ENCODE measurements around the gene KRTAP20-3.

KRTAP20-3 gene

DNA sequence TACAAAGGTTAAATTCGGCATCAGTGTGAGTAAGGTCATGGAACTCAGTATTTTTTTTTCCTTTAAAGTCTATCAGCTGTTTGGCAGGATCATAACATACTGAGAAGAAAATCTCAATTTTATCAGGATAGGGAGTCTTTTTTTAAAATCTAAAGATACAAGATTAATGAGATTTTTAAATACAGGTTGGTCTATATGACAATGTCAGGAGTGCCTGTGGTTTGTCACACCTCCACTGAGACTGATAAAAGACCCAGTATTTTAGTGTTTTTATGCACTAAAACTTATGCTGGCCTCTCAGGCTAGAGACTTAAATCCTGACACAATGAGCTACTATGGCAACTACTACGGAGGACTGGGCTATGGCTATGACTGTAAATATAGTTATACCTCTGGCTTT, at the start of gene KRTAP20-3:
Gene KRTAP20-3, plus strand, starts transcription at position 301 of the 400 bp plus-strand sequence.
- no peak within 1 kb of the TSS for H3K4me3 Mint-ChIP-seq
- no peaks in the 10 kb centered on the region for H3K36me3 Mint-ChIP-seq (ENCODE audit: low read depth)
- H3K9me3 Mint-ChIP-seq = peaks cover 5% of the 10 kb centered on the region
- H3K4me1 Mint-ChIP-seq (ENCODE audit: low read depth) = no peaks in the 10 kb centered on the region
- no peak within 1 kb of the TSS for H3K27ac Mint-ChIP-seq
- no peak for DNase-seq (ENCODE audit: low spot score)
- H3K27me3 Mint-ChIP-seq (ENCODE audit: low read depth) = peaks cover 3% of the 10 kb centered on the region

- Mint-ChIP-seq H3K4me3 (no peak within 1 kb of the TSS), H3K36me3 (ENCODE audit: low read depth) (no peaks in the 10 kb centered on the region), H3K27ac (no peak within 1 kb of the TSS), H3K9me3 (peaks cover 11% of the 10 kb centered on the region), H3K27me3 (ENCODE audit: low read depth) (peaks cover 2% of the 10 kb centered on the region), H3K4me1 (ENCODE audit: low read depth) (no peaks in the 10 kb centered on the region)
- no peak for DNase-seq (ENCODE audit: low spot score)
Observed at GRCh38 chr21:30598802-30599201, 43.9 kb upstream of the KRTAP20-3 start, which contains the start of gene KRTAP6-2. Gene KRTAP6-2 (minus strand): TSS chr21:30598902. CDS start chr21:30598874, 28 bp downstream.

DNA sequence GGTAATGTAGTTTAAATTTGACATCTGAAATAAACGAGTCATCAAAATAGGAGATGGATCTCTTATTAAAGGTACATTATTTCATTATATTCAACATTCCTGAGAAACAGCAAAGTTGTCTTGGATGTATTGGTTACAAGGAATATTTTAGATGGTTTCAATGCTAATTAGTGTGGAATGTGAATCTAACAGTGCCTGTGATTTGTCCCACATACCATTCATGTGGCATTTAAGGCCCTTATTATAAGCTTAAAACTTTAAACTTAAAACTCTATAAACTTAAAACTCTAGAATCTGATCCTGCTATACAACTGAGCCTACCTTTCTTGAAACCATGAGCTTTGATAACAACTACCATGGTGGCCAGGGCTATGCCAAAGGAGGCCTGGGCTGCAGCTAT, 41.9 kb upstream of the KRTAP20-3 start, which contains the start of gene KRTAP22-1:
Gene KRTAP22-1, plus strand, starts transcription at position 301 of the 400 bp plus-strand sequence.
- Mint-ChIP-seq H3K9me3 (peaks cover 11% of the 10 kb centered on the region), H3K36me3 (ENCODE audit: low read depth) (no peaks in the 10 kb centered on the region), H3K27me3 (ENCODE audit: low read depth) (peaks cover 2% of the 10 kb centered on the region), H3K4me3 (no peak within 1 kb of the TSS), H3K4me1 (ENCODE audit: low read depth) (no peaks in the 10 kb centered on the region), H3K27ac (no peak within 1 kb of the TSS)
- no peak for DNase-seq (ENCODE audit: low spot score)

DNA sequence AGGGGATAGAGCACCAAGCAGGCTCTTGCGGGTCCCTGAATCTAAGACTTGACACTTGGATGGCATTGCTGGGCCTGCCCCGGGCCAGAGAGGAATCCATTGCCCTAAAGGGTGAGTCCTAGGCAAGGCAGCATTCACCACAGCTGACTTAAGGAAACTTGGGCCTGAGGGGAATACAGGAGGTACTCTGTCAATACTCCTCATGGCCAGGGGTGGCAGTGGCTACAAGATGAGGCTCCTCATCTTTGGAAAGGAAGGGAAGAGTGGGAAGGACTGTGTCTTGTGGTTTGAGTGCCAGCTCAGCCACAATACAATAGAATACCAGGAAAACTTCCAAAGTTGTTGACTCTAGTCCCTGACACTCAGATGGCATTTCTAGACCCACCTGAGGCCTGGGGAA, 36.7 kb upstream of the KRTAP20-3 start:
- DNase-seq (ENCODE audit: low spot score) = no peak
- H3K4me1 Mint-ChIP-seq (ENCODE audit: low read depth) = no peaks in the 10 kb centered on the region
- H3K36me3 Mint-ChIP-seq (ENCODE audit: low read depth) = no peaks in the 10 kb centered on the region
- peaks cover 2% of the 10 kb centered on the region for H3K27me3 Mint-ChIP-seq (ENCODE audit: low read depth)
- no peak overlapping the region for H3K4me3 Mint-ChIP-seq
- peaks cover 20% of the 10 kb centered on the region for H3K9me3 Mint-ChIP-seq
- H3K27ac Mint-ChIP-seq = no peak overlapping the region

DNA sequence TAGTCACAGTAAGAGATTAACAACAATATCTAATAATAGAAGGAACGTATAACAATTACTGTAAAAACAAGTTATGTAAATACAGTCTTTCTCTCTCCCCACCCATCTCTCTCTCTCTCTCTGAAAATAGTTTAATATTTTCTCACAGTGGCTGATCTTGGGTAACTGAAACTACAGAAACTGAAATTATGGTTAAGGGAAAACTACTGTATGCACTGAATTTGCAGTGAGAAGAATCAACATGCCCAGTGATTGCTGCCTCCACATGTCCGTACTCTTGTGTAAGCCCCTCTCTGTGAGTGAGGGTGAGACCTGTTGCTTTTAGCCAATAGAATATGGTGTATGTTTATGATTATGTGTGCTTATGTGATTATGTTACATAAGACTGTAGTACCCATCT, 30.5 kb upstream of the KRTAP20-3 start:
- DNase-seq (ENCODE audit: low spot score) = no peak
- Mint-ChIP-seq H3K4me3 (no peak overlapping the region), H3K36me3 (ENCODE audit: low read depth) (no peaks in the 10 kb centered on the region), H3K9me3 (peaks cover 18% of the 10 kb centered on the region), H3K27me3 (ENCODE audit: low read depth) (no peaks in the 10 kb centered on the region), H3K4me1 (ENCODE audit: low read depth) (peaks cover 2% of the 10 kb centered on the region), H3K27ac (no peak overlapping the region)

GRCh38 chr21:30613836-30614235, 28.8 kb upstream of the KRTAP20-3 start, which contains the start of gene KRTAP6-1:
Gene KRTAP6-1 (minus strand): TSS chr21:30613930. CDS start chr21:30613904, 26 bp downstream.
- Mint-ChIP-seq H3K4me3 (no peak within 1 kb of the TSS), H3K9me3 (peaks cover 18% of the 10 kb centered on the region), H3K36me3 (ENCODE audit: low read depth) (no peaks in the 10 kb centered on the region), H3K4me1 (ENCODE audit: low read depth) (peaks cover 2% of the 10 kb centered on the region), H3K27ac (no peak within 1 kb of the TSS), H3K27me3 (ENCODE audit: low read depth) (no peaks in the 10 kb centered on the region)
- no peak for DNase-seq (ENCODE audit: low spot score)

DNA sequence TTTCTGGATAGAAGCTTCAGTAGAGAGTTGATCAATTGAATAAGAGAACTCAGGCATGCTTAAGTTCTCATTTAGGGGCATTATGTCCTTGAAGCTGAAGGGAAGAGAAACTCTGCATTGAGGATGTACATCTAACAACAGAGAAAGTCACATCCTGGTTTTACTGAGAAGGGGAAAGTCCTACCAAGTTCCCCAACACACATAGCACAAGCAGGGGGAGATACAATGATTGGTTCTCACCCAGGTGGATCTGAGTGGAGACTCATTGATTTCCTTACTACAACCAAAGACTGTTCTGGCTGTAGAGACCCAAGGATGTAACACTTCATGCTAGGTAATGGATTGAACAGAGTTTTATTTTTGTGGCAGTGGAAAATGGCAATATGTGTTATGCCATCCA, 27.5 kb upstream of the KRTAP20-3 start:
- Mint-ChIP-seq H3K27me3 (ENCODE audit: low read depth) (no peaks in the 10 kb centered on the region), H3K4me1 (ENCODE audit: low read depth) (peaks cover 2% of the 10 kb centered on the region), H3K27ac (no peak overlapping the region), H3K4me3 (no peak overlapping the region), H3K36me3 (ENCODE audit: low read depth) (no peaks in the 10 kb centered on the region), H3K9me3 (peaks cover 18% of the 10 kb centered on the region)
- DNase-seq (ENCODE audit: low spot score) = no peak

DNA sequence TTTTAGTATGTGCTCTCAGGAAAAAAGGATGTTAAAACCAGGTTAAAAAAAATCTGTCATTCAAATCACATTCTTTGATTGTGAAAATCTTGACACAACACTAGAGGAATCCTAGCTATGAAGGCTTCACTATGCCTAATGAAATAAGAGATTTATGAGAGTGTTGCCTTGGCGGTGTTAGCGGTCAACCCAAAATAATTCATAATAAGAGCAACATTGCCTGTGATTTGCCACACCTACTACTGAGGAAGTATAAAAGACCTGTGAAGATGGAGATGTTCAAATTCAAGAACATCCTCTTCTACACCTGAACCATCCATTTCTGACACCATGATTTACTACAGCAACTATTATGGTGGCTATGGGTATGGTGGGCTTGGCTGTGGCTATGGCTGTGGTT, 26.5 kb upstream of the KRTAP20-3 start, which contains the start of gene KRTAP20-1:
Gene KRTAP20-1, plus strand, starts transcription at position 301 of the 400 bp plus-strand sequence. Its CDS starts 30 bp downstream, at position 331.
- peaks cover 8% of the 10 kb centered on the region for H3K9me3 Mint-ChIP-seq
- H3K27me3 Mint-ChIP-seq (ENCODE audit: low read depth) = no peaks in the 10 kb centered on the region
- no peak within 1 kb of the TSS for H3K4me3 Mint-ChIP-seq
- peaks cover 2% of the 10 kb centered on the region for H3K4me1 Mint-ChIP-seq (ENCODE audit: low read depth)
- no peak within 1 kb of the TSS for H3K27ac Mint-ChIP-seq
- no peaks in the 10 kb centered on the region for H3K36me3 Mint-ChIP-seq (ENCODE audit: low read depth)
- DNase-seq (ENCODE audit: low spot score) = no peak

DNA sequence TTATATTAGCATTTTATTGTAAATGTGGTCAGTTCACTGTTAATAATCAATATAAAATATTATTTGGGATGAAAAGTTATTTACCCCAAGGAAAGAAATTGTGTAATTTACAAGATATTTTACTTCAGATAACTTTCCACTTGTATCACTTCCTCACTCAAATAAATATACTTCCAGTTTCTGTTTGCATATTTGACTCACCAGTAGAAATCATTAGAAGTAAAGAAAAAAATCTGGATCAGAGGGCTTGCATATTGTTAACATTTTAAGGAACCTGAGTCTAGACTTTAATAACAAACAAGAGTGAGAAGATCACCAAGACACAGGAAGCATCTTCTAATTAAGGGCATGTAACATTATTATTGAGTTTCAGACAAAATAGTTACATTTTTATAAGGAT, 22.6 kb upstream of the KRTAP20-3 start:
- H3K36me3 Mint-ChIP-seq (ENCODE audit: low read depth) = no peaks in the 10 kb centered on the region
- H3K4me3 Mint-ChIP-seq = no peak overlapping the region
- no peaks in the 10 kb centered on the region for H3K27me3 Mint-ChIP-seq (ENCODE audit: low read depth)
- no peak overlapping the region for H3K27ac Mint-ChIP-seq
- no peak for DNase-seq (ENCODE audit: low spot score)
- H3K4me1 Mint-ChIP-seq (ENCODE audit: low read depth) = no peaks in the 10 kb centered on the region
- H3K9me3 Mint-ChIP-seq = no peaks in the 10 kb centered on the region

- Mint-ChIP-seq H3K27ac (no peak within 1 kb of the TSS), H3K9me3 (no peaks in the 10 kb centered on the region), H3K4me3 (no peak within 1 kb of the TSS), H3K36me3 (ENCODE audit: low read depth) (no peaks in the 10 kb centered on the region), H3K4me1 (ENCODE audit: low read depth) (no peaks in the 10 kb centered on the region), H3K27me3 (ENCODE audit: low read depth) (no peaks in the 10 kb centered on the region)
- no peak for DNase-seq (ENCODE audit: low spot score)
Observed at GRCh38 chr21:30620522-30620921, 22.1 kb upstream of the KRTAP20-3 start, which contains the start of gene KRTAP20-4. Gene KRTAP20-4 (plus strand): TSS chr21:30620627.

GRCh38 chr21:30623362-30623761, 19.3 kb upstream of the KRTAP20-3 start:
- DNase-seq (ENCODE audit: low spot score) = no peak
- Mint-ChIP-seq H3K27ac (no peak overlapping the region), H3K9me3 (peaks cover 3% of the 10 kb centered on the region), H3K27me3 (ENCODE audit: low read depth) (no peaks in the 10 kb centered on the region), H3K4me1 (ENCODE audit: low read depth) (no peaks in the 10 kb centered on the region), H3K4me3 (no peak overlapping the region), H3K36me3 (ENCODE audit: low read depth) (no peaks in the 10 kb centered on the region)

DNA sequence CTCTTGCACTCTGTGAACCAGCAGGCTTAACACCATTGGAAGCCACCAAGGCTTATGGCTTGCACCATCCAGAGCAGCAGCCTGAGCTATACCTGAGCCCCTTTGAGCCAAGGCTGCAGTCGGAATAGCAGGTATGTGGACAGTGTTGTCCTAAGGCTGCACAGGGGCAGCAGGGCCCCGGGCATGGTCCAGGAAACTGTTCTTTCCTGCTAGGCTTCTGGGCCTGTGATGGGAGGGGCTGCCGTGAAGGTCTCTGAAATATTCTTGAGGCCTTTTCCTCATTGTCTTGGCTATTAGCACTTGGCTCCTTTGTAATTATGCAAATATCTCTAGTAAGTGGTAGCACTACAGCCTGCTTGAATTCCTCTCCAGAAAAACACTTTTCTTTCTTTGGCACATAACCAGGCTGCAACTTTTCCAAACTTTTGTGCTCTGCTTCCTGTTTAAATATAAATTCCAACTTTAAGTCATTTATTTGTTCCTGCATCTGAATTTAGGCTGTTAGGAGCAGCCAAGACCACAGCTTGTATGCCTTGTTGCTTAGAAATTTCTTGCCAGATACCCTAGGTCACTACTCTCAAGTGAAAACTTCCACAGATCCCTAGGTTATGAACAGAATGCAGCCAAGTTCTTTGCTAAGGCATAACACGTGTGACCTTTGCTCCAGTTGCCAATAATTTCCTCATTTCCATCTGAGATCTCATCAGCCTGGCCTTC, 17.1 kb upstream of the KRTAP20-3 start:
- DNase-seq (ENCODE audit: low spot score) = no peak
- no peaks in the 10 kb centered on the region for H3K36me3 Mint-ChIP-seq (ENCODE audit: low read depth)
- H3K27ac Mint-ChIP-seq = no peak overlapping the region
- H3K27me3 Mint-ChIP-seq (ENCODE audit: low read depth) = no peaks in the 10 kb centered on the region
- H3K4me3 Mint-ChIP-seq = no peak overlapping the region
- H3K4me1 Mint-ChIP-seq (ENCODE audit: low read depth) = no peaks in the 10 kb centered on the region
- peaks cover 6% of the 10 kb centered on the region for H3K9me3 Mint-ChIP-seq

DNA sequence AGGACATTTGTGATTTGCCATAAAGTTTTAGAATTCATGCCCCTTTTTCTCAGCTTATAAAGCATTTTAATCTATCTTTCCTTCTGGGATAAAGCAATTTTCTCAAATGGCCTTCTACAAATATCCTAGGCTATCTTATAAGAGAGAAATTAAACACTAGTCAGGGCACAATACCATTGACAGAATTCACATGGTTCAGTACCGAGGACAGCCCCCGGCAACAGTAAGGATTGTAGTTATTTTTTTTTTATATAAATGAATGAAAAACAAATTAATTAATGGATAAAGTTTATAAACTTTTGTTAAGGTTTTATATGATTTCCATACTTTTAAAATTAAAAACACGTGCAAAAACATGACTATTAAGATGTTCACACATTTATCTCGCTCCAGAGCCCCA, 14.6 kb upstream of the KRTAP20-3 start:
- no peak overlapping the region for H3K27ac Mint-ChIP-seq
- no peak for DNase-seq (ENCODE audit: low spot score)
- H3K36me3 Mint-ChIP-seq (ENCODE audit: low read depth) = no peaks in the 10 kb centered on the region
- no peaks in the 10 kb centered on the region for H3K4me1 Mint-ChIP-seq (ENCODE audit: low read depth)
- peaks cover 6% of the 10 kb centered on the region for H3K9me3 Mint-ChIP-seq
- H3K27me3 Mint-ChIP-seq (ENCODE audit: low read depth) = no peaks in the 10 kb centered on the region
- no peak overlapping the region for H3K4me3 Mint-ChIP-seq

DNA sequence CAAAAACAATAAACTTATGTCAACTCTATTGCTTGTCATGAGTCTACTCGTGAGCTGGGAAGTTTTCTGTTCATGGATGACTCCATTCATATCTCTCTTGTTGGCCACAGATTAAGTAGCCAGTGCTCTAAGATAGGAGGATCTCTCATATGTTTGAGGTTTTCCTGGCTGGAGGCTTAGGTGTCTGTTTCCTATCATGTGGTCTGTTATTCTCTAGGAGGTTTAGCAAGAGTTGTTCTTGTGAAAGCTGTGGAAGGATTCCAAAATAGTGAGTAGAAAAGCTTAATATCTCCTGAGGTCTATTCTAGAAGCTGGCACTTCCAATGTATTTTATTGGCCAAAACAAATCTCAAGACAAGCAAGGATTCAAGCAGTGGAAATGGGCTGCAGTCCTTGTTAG, 13.5 kb upstream of the KRTAP20-3 start:
- no peaks in the 10 kb centered on the region for H3K4me1 Mint-ChIP-seq (ENCODE audit: low read depth)
- H3K4me3 Mint-ChIP-seq = no peak overlapping the region
- no peaks in the 10 kb centered on the region for H3K36me3 Mint-ChIP-seq (ENCODE audit: low read depth)
- H3K27ac Mint-ChIP-seq = no peak overlapping the region
- H3K9me3 Mint-ChIP-seq = peaks cover 6% of the 10 kb centered on the region
- no peaks in the 10 kb centered on the region for H3K27me3 Mint-ChIP-seq (ENCODE audit: low read depth)
- DNase-seq (ENCODE audit: low spot score) = no peak

All from T-helper 2 cell treated with Interferon-gamma antibody and Interleukin-4, amounts not matched to agents 5 μg/mL and 100 μg/mL, for 36 hours (primary cell).